Measurements from ENCODE around the gene CTTNBP2. TPM values are rescaled to one million over a fixed set of nuclear protein-coding genes. Genes with fewer than 3 reads are reported as not detected.

The CTTNBP2 gene
- total RNA-seq, 5 donors from 2014 or later (not counting 1 experiment from before 2014, with no cell fraction given) = 0.06 to 0.61 (median 0.16) TPM; not detected in 2

DNA sequence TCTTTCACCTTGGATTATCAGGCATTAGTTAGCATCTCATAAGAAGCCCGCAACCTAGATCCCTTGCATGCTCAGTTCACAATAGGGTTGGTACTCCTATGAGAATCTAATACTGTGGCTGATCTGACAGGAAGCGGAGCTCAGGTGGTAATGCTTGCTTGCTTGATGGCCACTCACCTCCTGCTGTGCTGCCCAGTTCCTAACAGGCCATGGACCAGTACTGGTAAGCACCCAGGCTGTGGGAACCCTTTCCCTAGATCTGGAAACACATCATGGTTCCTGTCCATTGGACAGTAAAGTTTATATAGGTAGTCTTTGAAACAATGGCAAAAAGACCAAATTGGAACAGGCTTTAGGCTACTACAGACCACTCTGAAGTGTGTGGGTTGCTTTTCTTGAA, 9.4 kb upstream of the CTTNBP2 start:
- ChIA-PET POLR2A (no interaction called here), CTCF (no interaction called here)
- H3K27me3 ChIP-seq (replicated peaks in 1 of 2; ENCODE audit: control insufficient read depth in 2 of 2, extremely low read depth in 1 of 2, insufficient read depth in 2 of 2, low read length in 1 of 2) = peaks cover 0 to 2% of the 10 kb centered on the region in 2 experiments
- no peak overlapping the region for H3K4me3 ChIP-seq (ENCODE audit: control insufficient read depth in 1 of 2, extremely low read depth in 1 of 2, low read length in 1 of 2)
- H3K27ac ChIP-seq (ENCODE audit: low read length) = no peak overlapping the region
- 75% methylated on average over 2 of the region's 2 CpGs for WGBS (ENCODE audit: insufficient coverage)
- Mint-ChIP-seq H3K4me3 (no peak overlapping the region), H3K27ac (no peak overlapping the region), H3K27me3 (peaks cover 0 to 4% of the 10 kb centered on the region in 2 donors), H3K4me1 (no peaks in the 10 kb centered on the region), H3K9me3 (no peaks in the 10 kb centered on the region), H3K36me3 (no peaks in the 10 kb centered on the region)
- ATAC-seq (replicated peaks in 1 of 4) = no peak
- no peaks in the 10 kb centered on the region for H3K9me3 ChIP-seq
- no peaks in the 10 kb centered on the region for H3K4me1 ChIP-seq (ENCODE audit: control insufficient read depth in 1 of 2, extremely low read depth in 1 of 2, insufficient read depth in 2 of 2, low read length in 2 of 2)
- no peaks in the 10 kb centered on the region for H3K36me3 ChIP-seq (ENCODE audit: control insufficient read depth in 2 of 2, extremely low read depth in 1 of 2, insufficient read depth in 1 of 2, low read length in 1 of 2)
- DNase-seq = no peak

DNA sequence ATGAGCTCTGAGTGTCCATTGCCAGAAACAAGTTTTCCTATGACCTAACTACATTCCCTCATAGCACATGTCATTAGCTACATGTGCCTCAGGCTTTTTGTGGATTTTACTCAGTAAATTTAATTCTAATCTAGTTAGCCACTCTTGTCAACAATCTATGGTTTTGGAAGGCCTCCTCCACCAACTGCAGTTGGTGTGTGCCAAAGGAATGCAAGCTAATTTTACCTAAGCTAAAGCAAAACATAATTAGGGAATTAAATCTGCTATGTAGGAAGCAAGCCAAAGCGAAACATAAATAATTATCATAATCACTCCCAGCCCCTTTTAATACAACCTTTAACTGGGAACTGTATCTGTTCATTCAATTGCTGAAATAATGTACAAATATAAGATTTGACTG, 3.5 kb upstream of the CTTNBP2 start:
- no peaks in the 10 kb centered on the region for H3K36me3 Mint-ChIP-seq
- H3K27me3 Mint-ChIP-seq = peaks cover 28 to 36% of the 10 kb centered on the region in 2 donors

DNA sequence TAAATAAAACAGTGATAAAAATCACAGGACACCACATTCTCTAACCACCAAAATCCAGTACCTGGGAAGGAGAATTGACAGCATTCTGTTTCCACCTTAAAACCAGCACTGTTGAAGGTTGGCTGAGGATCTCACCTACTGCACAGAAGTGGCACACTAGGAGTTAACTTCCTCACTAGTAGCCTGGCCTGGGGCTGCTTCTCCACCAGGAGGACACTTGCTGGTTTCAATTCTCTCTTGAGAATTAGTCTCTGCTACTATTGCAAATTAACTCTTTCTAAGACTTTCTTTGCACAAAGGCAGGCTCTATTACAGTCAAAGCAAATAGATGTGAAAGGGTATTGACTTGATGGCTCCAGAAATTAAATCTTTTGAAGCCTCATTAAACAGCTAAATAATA, 2.3 kb upstream of the CTTNBP2 start:
- POLR2A ChIA-PET = no interaction called here
- Histone ChIP-seq H3K4me3 (ENCODE audit: control insufficient read depth in 1 of 2, extremely low read depth in 1 of 2, low read length in 1 of 2) (no peak overlapping the region), H3K27me3 (replicated peaks in 1 of 2; ENCODE audit: control insufficient read depth in 2 of 2, extremely low read depth in 1 of 2, insufficient read depth in 2 of 2, low read length in 1 of 2) (peaks cover 12 to 17% of the 10 kb centered on the region in 2 experiments), H3K9me3 (no peaks in the 10 kb centered on the region), H3K36me3 (ENCODE audit: control insufficient read depth in 2 of 2, extremely low read depth in 1 of 2, insufficient read depth in 1 of 2, low read length in 1 of 2) (no peaks in the 10 kb centered on the region), H3K27ac (ENCODE audit: low read length) (no peak overlapping the region), H3K4me1 (ENCODE audit: control insufficient read depth in 1 of 2, extremely low read depth in 1 of 2, insufficient read depth in 2 of 2, low read length in 2 of 2) (peaks cover 0 to 6% of the 10 kb centered on the region in 2 experiments)
- H3K27me3 Mint-ChIP-seq = peaks cover 29 to 42% of the 10 kb centered on the region in 2 donors
- no peak overlapping the region for H3K27ac Mint-ChIP-seq
- no peak overlapping the region for H3K4me3 Mint-ChIP-seq
- H3K4me1 Mint-ChIP-seq = peaks cover 0 to 10% (median 7%) of the 10 kb centered on the region in 3 donors
- no peaks in the 10 kb centered on the region for H3K36me3 Mint-ChIP-seq
- DNase-seq (no peak), ATAC-seq (replicated peaks in 1 of 4) (no peak)
- CTCF ChIA-PET = no interaction called here
- no peaks in the 10 kb centered on the region for H3K9me3 Mint-ChIP-seq

More for the DNA sequence above, 3.5 kb upstream of the CTTNBP2 start:
- no peak overlapping the region for H3K4me3 Mint-ChIP-seq
- H3K9me3 Mint-ChIP-seq = no peaks in the 10 kb centered on the region
- H3K27ac Mint-ChIP-seq = no peak overlapping the region
- peaks cover 5 to 17% of the 10 kb centered on the region in 2 experiments for H3K27me3 ChIP-seq (replicated peaks in 1 of 2; ENCODE audit: control insufficient read depth in 2 of 2, extremely low read depth in 1 of 2, insufficient read depth in 2 of 2, low read length in 1 of 2)
- ATAC-seq (replicated peaks in 1 of 4) (no peak), DNase-seq (no peak)
- CTCF ChIA-PET = no interaction called here
- H3K36me3 ChIP-seq (ENCODE audit: control insufficient read depth in 2 of 2, extremely low read depth in 1 of 2, insufficient read depth in 1 of 2, low read length in 1 of 2) = no peaks in the 10 kb centered on the region
- POLR2A ChIA-PET = no interaction called here
- H3K9me3 ChIP-seq = no peaks in the 10 kb centered on the region
- no CpG with 5 or more reads among the region's 1 CpG for WGBS (ENCODE audit: insufficient coverage)
- no peak overlapping the region for H3K27ac ChIP-seq (ENCODE audit: low read length)
- peaks cover 0 to 6% of the 10 kb centered on the region in 2 experiments for H3K4me1 ChIP-seq (ENCODE audit: control insufficient read depth in 1 of 2, extremely low read depth in 1 of 2, insufficient read depth in 2 of 2, low read length in 2 of 2)
- H3K4me3 ChIP-seq (ENCODE audit: control insufficient read depth in 1 of 2, extremely low read depth in 1 of 2, low read length in 1 of 2) = no peak overlapping the region
- peaks cover 0 to 10% (median 7%) of the 10 kb centered on the region in 3 donors for H3K4me1 Mint-ChIP-seq

DNA sequence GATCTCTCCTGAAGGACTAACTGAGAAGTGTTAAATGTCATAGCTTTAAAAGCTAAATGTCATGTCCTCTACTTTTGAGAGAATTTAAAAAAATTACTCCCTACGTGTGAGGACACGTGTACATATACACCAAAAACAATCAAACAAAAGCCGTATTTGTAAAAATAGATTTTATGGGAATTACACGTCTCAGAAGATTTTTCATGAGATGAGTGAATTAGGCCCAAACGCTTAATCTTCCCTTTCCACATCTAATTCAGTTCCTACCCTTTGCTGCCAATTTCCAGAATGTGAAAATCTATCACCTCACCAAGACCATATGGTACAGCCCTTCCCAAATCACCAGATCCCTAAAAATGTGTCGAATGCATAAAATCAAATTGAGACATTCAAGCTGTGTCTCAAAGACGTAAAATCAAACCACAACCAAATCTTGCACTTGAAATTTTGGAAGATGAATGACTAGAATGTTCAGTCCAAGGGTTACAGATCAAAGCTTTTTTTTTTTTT, 1.0 kb upstream of the CTTNBP2 start:
- peaks cover 0 to 6% of the 10 kb centered on the region in 2 experiments for H3K4me1 ChIP-seq (ENCODE audit: control insufficient read depth in 1 of 2, extremely low read depth in 1 of 2, insufficient read depth in 2 of 2, low read length in 2 of 2)
- H3K27me3 ChIP-seq (replicated peaks in 1 of 2; ENCODE audit: control insufficient read depth in 2 of 2, extremely low read depth in 1 of 2, insufficient read depth in 2 of 2, low read length in 1 of 2) = peaks cover 12 to 17% of the 10 kb centered on the region in 2 experiments
- H3K27ac ChIP-seq (ENCODE audit: low read length) = no peak overlapping the region
- Mint-ChIP-seq H3K4me1 (peaks cover 0 to 10% (median 7%) of the 10 kb centered on the region in 3 donors), H3K27me3 (peaks cover 33 to 48% of the 10 kb centered on the region in 2 donors), H3K4me3 (peak overlapping the region; percentile 18 to 63 (median 28)), H3K36me3 (no peaks in the 10 kb centered on the region), H3K27ac (no peak overlapping the region), H3K9me3 (no peaks in the 10 kb centered on the region)
- H3K4me3 ChIP-seq (ENCODE audit: control insufficient read depth in 1 of 2, extremely low read depth in 1 of 2, low read length in 1 of 2) = no peak overlapping the region
- no peak for ATAC-seq (replicated peaks in 1 of 4)
- 67% methylated on average over 1 of the region's 7 CpGs for WGBS (ENCODE audit: insufficient coverage)
- DNase-seq = no peak
- no peaks in the 10 kb centered on the region for H3K9me3 ChIP-seq
- POLR2A ChIA-PET = no interaction called here
- H3K36me3 ChIP-seq (ENCODE audit: control insufficient read depth in 2 of 2, extremely low read depth in 1 of 2, insufficient read depth in 1 of 2, low read length in 1 of 2) = no peaks in the 10 kb centered on the region
- CTCF ChIA-PET = no interaction called here

DNA sequence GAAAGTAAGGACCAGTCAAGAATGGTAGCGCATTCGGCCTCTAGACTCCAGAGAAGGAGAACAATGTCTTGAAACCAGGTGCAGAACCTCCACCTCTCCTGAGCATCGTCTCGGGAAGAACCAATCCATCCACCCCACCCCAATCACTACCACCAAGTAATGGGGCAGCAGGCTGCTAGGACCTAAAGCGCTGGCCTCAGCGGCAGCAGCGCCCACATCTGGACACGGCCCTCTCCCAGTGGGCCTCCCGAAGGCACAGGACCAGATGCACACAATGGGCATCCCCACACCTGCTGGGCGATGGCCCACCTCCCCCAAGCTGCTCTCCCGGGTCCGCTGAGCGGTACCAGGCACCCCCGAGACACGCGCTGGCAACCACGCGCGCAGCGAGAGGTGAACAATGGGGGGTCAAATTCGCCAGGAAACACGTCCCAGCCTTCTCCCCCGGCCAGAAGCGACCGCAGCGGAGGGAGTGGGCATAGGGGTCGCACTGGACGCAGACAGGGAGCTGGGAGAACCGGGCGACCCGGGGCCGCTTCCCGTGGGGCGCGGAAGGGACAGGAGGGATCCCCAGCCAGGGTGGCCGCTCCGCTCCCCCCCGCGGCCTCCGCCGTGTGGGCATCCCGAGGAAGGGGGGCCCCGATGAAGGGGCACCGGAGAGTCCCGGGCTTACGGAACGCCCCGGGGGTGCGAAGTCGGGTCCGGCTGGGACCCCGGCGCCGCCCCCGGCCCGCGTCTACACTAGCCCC, 506 bp downstream of the CTTNBP2 start:
- 6% methylated on average over 50 of the region's 57 CpGs for WGBS (ENCODE audit: insufficient coverage)
- no peaks in the 10 kb centered on the region for H3K36me3 Mint-ChIP-seq
- Histone ChIP-seq H3K27ac (ENCODE audit: low read length) (no peak overlapping the region), H3K4me3 (ENCODE audit: control insufficient read depth in 1 of 2, extremely low read depth in 1 of 2, low read length in 1 of 2) (peak overlapping the region in 1 of 2 donors; percentile 26), H3K4me1 (ENCODE audit: control insufficient read depth in 1 of 2, extremely low read depth in 1 of 2, insufficient read depth in 2 of 2, low read length in 2 of 2) (peaks cover 0 to 6% of the 10 kb centered on the region in 2 experiments), H3K36me3 (ENCODE audit: control insufficient read depth in 2 of 2, extremely low read depth in 1 of 2, insufficient read depth in 1 of 2, low read length in 1 of 2) (no peaks in the 10 kb centered on the region), H3K9me3 (no peaks in the 10 kb centered on the region), H3K27me3 (replicated peaks in 1 of 2; ENCODE audit: control insufficient read depth in 2 of 2, extremely low read depth in 1 of 2, insufficient read depth in 2 of 2, low read length in 1 of 2) (peaks cover 12 to 15% of the 10 kb centered on the region in 2 experiments)
- peaks cover 36 to 48% of the 10 kb centered on the region in 2 donors for H3K27me3 Mint-ChIP-seq
- H3K4me3 Mint-ChIP-seq = peak overlapping the region in 2 of 3 donors; percentile 17 to 46
- no peak overlapping the region for H3K27ac Mint-ChIP-seq
- H3K9me3 Mint-ChIP-seq = no peaks in the 10 kb centered on the region
- POLR2A ChIA-PET = no interaction called here
- H3K4me1 Mint-ChIP-seq = peaks cover 0 to 10% (median 7%) of the 10 kb centered on the region in 3 donors
- peak in 2 of 4 experiments; percentile 17 to 34 for ATAC-seq (replicated peaks in 1 of 4)
- CTCF ChIA-PET = no interaction called here
- DNase-seq = no peak

DNA sequence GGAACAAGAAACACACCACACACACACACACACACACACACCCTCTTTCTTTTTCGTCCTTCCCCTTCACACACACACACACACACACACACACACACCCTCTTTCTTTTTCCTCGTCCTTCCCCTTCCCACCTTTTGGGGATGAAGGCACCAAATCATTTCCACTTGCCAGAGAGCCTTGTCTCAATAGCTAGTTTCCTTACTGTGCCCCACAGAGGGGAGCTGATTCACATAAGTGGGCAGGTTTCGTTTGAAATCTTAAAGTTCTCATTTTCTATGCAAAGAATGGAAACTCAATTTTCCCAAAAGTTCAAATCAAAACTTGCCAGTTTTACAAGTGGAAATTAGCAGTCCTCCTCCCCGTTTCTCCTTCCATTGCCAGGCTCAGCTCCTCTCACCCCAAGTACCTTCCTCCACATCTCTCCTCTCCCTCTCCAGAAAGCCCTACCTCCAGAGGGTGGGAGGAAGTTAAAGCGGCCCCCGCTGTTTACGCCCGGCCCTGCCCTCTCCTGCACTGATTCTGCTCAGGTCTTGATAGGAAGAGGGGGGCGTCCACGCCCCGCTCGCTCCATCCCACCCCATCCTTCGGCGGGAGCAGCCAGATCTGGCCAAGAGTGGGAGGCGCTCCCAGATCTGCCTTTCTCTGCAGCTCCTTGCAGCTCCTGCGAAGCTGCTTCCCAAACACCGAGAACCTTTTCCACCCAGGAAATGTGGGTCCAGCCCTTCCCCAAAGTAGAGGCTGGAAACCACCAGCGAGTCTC, 1.3 kb downstream of the CTTNBP2 start:
- H3K27me3 ChIP-seq (replicated peaks in 1 of 2; ENCODE audit: control insufficient read depth in 2 of 2, extremely low read depth in 1 of 2, insufficient read depth in 2 of 2, low read length in 1 of 2) = peaks cover 12 to 15% of the 10 kb centered on the region in 2 experiments
- Mint-ChIP-seq H3K27me3 (peaks cover 36 to 48% of the 10 kb centered on the region in 2 donors), H3K9me3 (peaks cover 0 to 3% (median 0%) of the 10 kb centered on the region in 3 donors), H3K36me3 (no peaks in the 10 kb centered on the region), H3K27ac (no peak overlapping the region), H3K4me3 (peak overlapping the region in 1 of 3 donors; percentile 46), H3K4me1 (peaks cover 0 to 10% (median 7%) of the 10 kb centered on the region in 3 donors)
- H3K9me3 ChIP-seq = no peaks in the 10 kb centered on the region
- H3K4me3 ChIP-seq (ENCODE audit: control insufficient read depth in 1 of 2, extremely low read depth in 1 of 2, low read length in 1 of 2) = no peak overlapping the region
- ATAC-seq (replicated peaks in 1 of 4) = no peak
- POLR2A ChIA-PET = no interaction called here
- 40% methylated on average over 1 of the region's 18 CpGs for WGBS (ENCODE audit: insufficient coverage)
- H3K4me1 ChIP-seq (ENCODE audit: control insufficient read depth in 1 of 2, extremely low read depth in 1 of 2, insufficient read depth in 2 of 2, low read length in 2 of 2) = peaks cover 0 to 6% of the 10 kb centered on the region in 2 experiments
- no peaks in the 10 kb centered on the region for H3K36me3 ChIP-seq (ENCODE audit: control insufficient read depth in 2 of 2, extremely low read depth in 1 of 2, insufficient read depth in 1 of 2, low read length in 1 of 2)
- H3K27ac ChIP-seq (ENCODE audit: low read length) = no peak overlapping the region
- no peak for DNase-seq
- CTCF ChIA-PET = interaction anchor here in 1 of 2 donors (0.6 kb wide), 1 partner anchor 886 kb away, joined by 3 read pairs; no protein-coding TSS in a partner anchor

Measured in T-cell (primary cell).